GF-D8 (cell line): ENCODE data around the gene MYO1D.
"Not testable (repeated sequence)": the region's sequence is repeated elsewhere in the genome, so short reads cannot be mapped to it uniquely, and the experiment has no call there.

Source experiments
- DNase-seq: peaks from one replicate; lab custom pipeline; 2025; lab: John Stamatoyannopoulos, UW

Gene MYO1D

GRCh38 chr17:32731556-32732295 is 145.2 kb downstream of the MYO1D start:
- no peak for DNase-seq

GRCh38 chr17:32727681-32728080 is 149.2 kb downstream of the MYO1D start:
- no peak for DNase-seq

- no peak for DNase-seq
These were observed 151.2 kb downstream of the MYO1D start for GRCh38 chr17:32725697-32726096.

GRCh38 chr17:32723310-32723955 is 153.5 kb downstream of the MYO1D start:
- no peak for DNase-seq

- no peak for DNase-seq
These were observed 154.2 kb downstream of the MYO1D start for GRCh38 chr17:32722733-32723132.

GRCh38 chr17:32720671-32721070 is 156.3 kb downstream of the MYO1D start:
- DNase-seq = no peak

GRCh38 chr17:32719689-32720088 is 157.2 kb downstream of the MYO1D start:
- no peak for DNase-seq

GRCh38 chr17:32714922-32715321 is 162.0 kb downstream of the MYO1D start:
- not testable (repeated sequence) for DNase-seq

- DNase-seq = not testable (repeated sequence)
These were observed 162.7 kb downstream of the MYO1D start for GRCh38 chr17:32714206-32714605.

- DNase-seq = no peak
These were observed 163.8 kb downstream of the MYO1D start for GRCh38 chr17:32713081-32713480.

- DNase-seq = no peak
These were observed 167.4 kb downstream of the MYO1D start for GRCh38 chr17:32709562-32709961.

- no peak for DNase-seq
These were observed 175.1 kb downstream of the MYO1D start for GRCh38 chr17:32701871-32702270.

- no peak for DNase-seq
These were observed 177.7 kb downstream of the MYO1D start for GRCh38 chr17:32699247-32699646.

GRCh38 chr17:32697728-32698625 is 178.9 kb downstream of the MYO1D start:
- DNase-seq = no peak

- no peak for DNase-seq
These were observed 180.5 kb downstream of the MYO1D start for GRCh38 chr17:32696426-32696825.

GRCh38 chr17:32695864-32696263 is 181.1 kb downstream of the MYO1D start:
- no peak for DNase-seq

- DNase-seq = no peak
These were observed 183.6 kb downstream of the MYO1D start for GRCh38 chr17:32693194-32693897.

GRCh38 chr17:32692179-32692578 is 184.7 kb downstream of the MYO1D start:
- DNase-seq = no peak

GRCh38 chr17:32689348-32689747 is 187.6 kb downstream of the MYO1D start:
- no peak for DNase-seq

- DNase-seq = no peak
These were observed 188.7 kb downstream of the MYO1D start for GRCh38 chr17:32688221-32688620.

GRCh38 chr17:32684087-32684958 is 192.6 kb downstream of the MYO1D start:
- DNase-seq = no peak
